HS-27A (cell line): Measurements from ENCODE around the gene OXCT1.
"Not testable (repeated sequence)": the region's sequence is repeated elsewhere in the genome, so short reads cannot be mapped to it uniquely, and the experiment has no call there.

Source experiments
- DNase-seq: peaks from one replicate; pipeline ENCODE4 v3.0.0-alpha.2; 2012; ENCODE audit warnings: low read depth, missing footprints

Gene OXCT1

GRCh38 chr5:41827792-41828191 is 42.4 kb downstream of the OXCT1 start:
- no peak for DNase-seq

- no peak for DNase-seq
Measured at GRCh38 chr5:41822036-41822435, 48.2 kb downstream of the OXCT1 start.

- no peak for DNase-seq
Measured at GRCh38 chr5:41821051-41821450, 49.2 kb downstream of the OXCT1 start.

- no peak for DNase-seq
Measured at GRCh38 chr5:41820150-41820549, 50.1 kb downstream of the OXCT1 start.

GRCh38 chr5:41817625-41818301 is 52.5 kb downstream of the OXCT1 start:
- DNase-seq: no peak

- no peak for DNase-seq
Measured at GRCh38 chr5:41815663-41816229, 54.5 kb downstream of the OXCT1 start.

- no peak for DNase-seq
Measured at GRCh38 chr5:41815261-41815660, 55.0 kb downstream of the OXCT1 start.

GRCh38 chr5:41814306-41814705 is 55.9 kb downstream of the OXCT1 start:
- DNase-seq: not testable (repeated sequence)

GRCh38 chr5:41812156-41812555 is 58.1 kb downstream of the OXCT1 start:
- no peak for DNase-seq

GRCh38 chr5:41809128-41809527 is 61.1 kb downstream of the OXCT1 start:
- DNase-seq: no peak

- DNase-seq: no peak
Measured at GRCh38 chr5:41808294-41808693, 61.9 kb downstream of the OXCT1 start.

- no peak for DNase-seq
Measured at GRCh38 chr5:41797662-41798061, 72.6 kb downstream of the OXCT1 start.

- no peak for DNase-seq
Measured at GRCh38 chr5:41796061-41796460, 74.2 kb downstream of the OXCT1 start.

- no peak for DNase-seq
Measured at GRCh38 chr5:41795125-41795524, 75.1 kb downstream of the OXCT1 start.

GRCh38 chr5:41794471-41794870 is 75.8 kb downstream of the OXCT1 start:
- peak; percentile 92 for DNase-seq

GRCh38 chr5:41793141-41793770 is 77.0 kb downstream of the OXCT1 start:
- no peak for DNase-seq

- DNase-seq: no peak
Measured at GRCh38 chr5:41790038-41790776, 80.0 kb downstream of the OXCT1 start.

GRCh38 chr5:41789434-41789833 is 80.8 kb downstream of the OXCT1 start:
- DNase-seq: no peak

GRCh38 chr5:41788941-41789368 is 81.3 kb downstream of the OXCT1 start:
- DNase-seq: peak; percentile 82

- DNase-seq: no peak
Measured at GRCh38 chr5:41787265-41787664, 83.0 kb downstream of the OXCT1 start.

- no peak for DNase-seq
Measured at GRCh38 chr5:41785061-41785460, 85.2 kb downstream of the OXCT1 start.

- no peak for DNase-seq
Measured at GRCh38 chr5:41778410-41778809, 91.8 kb downstream of the OXCT1 start.

GRCh38 chr5:41776435-41776834 is 93.8 kb downstream of the OXCT1 start:
- DNase-seq: no peak
